HK-2 (cell line): Measurements from ENCODE around the gene SLC6A15.

Experiments used
- DNase-seq: peaks from one replicate; pipeline ENCODE4 v3.0.0-alpha.2; 2018; ENCODE audit not compliant: unreplicated experiment

SLC6A15 gene

DNA sequence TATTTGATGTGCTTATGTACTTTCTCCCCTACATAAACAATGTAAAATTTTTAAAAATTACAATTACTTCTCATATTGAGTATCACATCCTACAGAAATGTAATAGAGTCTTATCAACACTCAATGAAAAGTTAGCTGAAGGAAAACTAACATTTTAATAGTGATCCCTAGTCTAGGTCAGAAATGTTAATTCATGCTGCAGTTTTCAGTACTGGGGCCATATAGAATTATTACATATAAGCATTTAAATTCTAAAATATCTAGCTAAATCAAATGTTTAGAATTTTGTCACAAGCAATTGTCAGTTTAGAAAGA is 37.8 kb downstream of the SLC6A15 start:
- no peak for DNase-seq

GRCh38 chr12:84874125-84874824 is 38.3 kb downstream of the SLC6A15 start:
- no peak for DNase-seq

GRCh38 chr12:84862186-84862585 is 50.4 kb downstream of the SLC6A15 start:
- DNase-seq: no peak

DNA sequence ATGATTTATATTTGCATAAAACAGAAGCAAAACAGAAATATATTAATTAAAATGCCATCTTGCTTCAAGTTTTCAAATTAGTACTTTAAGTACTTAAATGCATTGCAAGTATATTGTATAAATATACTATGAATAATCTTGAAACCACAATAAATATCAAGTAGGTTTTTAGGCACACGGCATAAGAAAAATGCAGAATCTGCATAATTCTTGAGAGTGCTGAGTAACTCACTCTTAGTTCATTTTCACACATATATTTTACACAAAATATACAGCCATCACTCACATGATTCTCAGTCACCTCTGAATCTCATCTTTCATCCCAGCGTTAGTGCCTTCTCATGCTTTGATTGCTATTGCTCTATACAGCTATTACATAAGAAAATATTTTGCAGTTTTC is 51.9 kb downstream of the SLC6A15 start:
- no peak for DNase-seq

DNA sequence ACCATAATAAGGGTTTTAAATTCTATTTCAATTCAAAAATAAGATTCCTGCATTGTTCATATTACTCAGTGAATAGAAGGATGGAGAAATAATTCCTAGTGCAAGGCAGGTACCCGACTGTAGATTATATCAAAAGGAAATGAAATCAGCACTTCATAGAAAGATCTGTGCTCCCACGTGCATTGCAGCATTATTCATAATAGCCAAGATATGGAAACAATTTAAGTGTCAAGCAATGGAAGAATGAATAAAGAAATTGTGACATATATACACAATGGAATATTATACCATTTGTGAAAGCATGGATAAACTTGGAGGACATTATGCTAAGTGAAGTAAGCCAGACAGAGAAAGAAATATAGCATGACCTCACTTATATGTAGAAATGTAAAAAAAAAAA is 53.8 kb downstream of the SLC6A15 start:
- DNase-seq: no peak

GRCh38 chr12:84857525-84858208 is 54.9 kb downstream of the SLC6A15 start:
- DNase-seq: no peak

DNA sequence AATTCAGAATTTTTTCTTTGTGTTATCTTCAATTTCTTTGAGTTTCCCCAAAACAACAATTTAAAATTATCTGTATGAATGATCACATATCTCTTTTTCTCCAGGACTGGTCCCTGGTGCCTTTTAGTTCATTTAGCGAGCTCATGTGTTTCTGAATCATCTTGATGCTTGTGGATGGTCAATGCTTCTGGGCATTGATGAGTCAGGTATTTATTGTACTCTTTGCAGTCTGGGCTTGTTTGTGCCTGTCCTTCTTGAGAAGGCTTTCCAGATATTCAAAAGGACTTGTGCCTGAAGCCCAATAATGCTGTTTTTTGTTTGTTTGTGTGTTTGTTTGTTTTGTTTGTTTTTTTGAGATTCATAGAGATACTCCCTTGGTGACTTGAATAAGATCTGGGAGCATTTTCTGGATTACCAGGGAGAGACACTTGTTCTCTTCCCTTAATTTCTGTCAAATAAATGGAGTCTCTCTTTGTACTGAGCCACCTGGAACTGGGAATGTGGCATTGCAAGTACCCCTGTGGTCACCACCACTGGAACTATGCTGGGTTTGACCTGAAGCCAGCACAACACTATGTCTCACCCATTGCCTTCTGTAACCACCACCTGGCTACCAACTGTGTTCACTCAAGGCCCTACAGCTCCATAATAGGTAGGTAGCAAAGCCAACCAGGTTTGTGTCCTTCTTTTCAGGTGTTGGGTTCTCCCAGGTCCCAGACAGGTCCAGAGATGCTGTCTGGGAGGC is 56.3 kb downstream of the SLC6A15 start:
- no peak for DNase-seq

DNA sequence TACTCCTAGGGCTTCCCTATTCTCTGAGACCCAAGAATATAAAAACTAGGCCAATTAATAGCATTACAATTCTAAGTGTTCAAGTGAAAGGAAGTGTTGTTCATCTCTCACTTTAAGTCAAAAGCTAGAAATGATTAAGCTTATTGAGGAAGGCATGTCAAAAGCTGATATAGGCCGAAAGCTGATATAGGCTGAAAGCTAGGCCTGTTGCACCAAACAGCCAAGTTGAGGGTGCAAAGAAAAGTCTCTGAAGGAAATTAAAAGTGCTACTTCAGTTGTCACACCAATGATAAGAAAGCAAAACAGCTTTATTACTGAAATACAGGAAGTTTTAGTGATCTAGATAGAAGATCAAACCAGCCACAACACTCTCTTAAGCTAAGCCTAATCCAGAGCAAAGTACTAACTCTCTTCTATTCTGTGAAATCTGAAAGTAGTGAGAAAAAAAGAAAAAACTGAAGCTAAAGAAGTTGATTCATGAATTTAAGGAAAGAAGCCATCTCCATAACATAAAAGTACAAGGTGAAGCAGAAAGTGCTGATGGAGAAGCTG is 68.9 kb downstream of the SLC6A15 start:
- no peak for DNase-seq

- DNase-seq: no peak
Observed at GRCh38 chr12:84842406-84843013, 70.1 kb downstream of the SLC6A15 start.

GRCh38 chr12:84841591-84841990 is 71.0 kb downstream of the SLC6A15 start:
- no peak for DNase-seq

DNA sequence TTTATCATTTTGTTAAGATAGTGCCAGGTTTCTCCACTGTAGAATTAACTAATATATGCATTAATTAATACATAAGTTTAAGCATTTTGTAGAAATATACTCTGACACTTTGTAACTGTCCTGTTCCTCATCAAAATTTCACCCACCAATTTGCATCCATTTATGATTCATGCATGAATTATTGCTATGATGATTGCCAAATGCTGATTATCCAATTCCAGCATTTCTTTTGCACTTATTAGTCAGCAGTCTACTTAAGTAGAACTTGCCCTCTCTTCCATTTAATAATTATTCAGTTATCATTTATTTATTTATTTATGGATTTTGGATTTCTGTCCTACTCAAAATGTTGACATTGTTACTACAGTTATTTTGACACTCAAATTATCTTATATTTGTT is 72.2 kb downstream of the SLC6A15 start:
- DNase-seq: no peak

DNA sequence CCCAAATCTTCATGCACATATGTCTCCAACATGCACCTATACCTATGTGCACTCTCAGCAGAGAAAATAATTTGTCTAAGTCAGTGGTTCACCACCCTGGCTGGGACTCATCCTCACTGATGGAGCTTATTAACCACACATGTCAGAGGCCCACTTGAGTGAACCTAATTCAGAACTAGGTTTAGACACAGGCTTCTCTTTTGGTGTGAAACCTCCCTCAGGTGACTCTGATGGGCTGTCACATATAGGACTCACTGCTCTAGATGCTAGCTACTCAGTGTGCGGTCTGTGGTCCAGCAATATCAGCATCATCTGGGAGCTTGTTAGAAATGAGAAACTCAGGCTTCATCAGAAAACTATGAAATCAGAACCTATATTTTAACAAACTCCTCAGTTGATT is 85.7 kb downstream of the SLC6A15 start:
- DNase-seq: no peak

GRCh38 chr12:84825149-84825548 is 87.5 kb downstream of the SLC6A15 start:
- DNase-seq: no peak

DNA sequence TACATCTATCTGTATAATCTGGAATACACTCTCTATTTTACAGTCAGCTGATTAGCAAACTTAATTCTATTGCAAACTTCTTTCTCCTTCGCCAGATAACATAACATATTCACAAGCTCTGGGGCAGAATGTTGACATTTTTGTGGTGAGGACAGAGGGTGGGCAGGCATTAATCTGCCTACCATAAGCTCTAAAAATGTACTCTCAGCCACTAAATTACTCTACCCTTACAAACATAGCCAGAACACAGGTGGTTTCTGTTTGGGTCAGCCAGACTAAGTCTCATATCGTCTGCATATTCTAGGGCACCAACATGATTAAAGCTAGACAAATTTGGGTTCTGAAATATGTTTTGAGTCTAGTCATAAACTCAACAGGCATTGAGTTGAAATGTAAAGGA is 90.1 kb downstream of the SLC6A15 start:
- no peak for DNase-seq

DNA sequence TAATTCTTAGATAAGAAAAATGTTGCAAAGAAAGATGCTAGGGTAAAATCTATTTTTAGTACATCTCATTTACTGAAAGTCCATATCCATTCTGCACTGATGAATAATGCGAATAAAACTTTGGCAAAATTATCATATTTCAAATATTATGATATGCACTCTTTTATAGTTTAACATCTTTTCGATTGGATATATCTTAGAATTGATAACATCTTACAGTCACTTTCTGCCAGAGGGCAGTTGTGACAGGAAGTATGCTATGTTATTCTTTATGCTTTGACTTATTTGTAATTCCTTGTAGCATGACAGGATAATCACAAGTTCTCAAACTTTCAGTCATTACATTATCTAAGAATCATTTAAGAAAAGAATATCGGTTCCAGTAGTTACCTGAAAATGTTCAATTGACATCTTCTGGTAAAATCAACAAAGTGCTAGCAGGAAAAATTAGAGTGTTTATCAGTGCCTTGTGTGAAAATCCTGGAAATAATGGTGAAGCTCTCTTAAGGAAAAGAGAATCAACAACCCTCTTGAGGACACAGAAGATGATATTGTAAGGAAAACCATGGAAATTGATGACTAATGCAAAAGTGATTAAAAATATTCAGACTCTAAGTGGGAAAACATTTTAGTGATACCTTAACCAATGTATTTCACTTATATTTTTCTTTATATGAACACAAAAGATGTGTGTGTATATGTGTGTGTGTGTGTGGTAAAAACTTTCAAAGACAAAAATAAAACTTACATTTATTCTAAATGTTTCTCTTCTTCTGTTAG is 95.5 kb downstream of the SLC6A15 start:
- DNase-seq: no peak

GRCh38 chr12:84814664-84815245 is 97.8 kb downstream of the SLC6A15 start:
- DNase-seq: no peak

GRCh38 chr12:84813780-84814663 is 98.6 kb downstream of the SLC6A15 start:
- no peak for DNase-seq

- DNase-seq: no peak
Observed at GRCh38 chr12:84811291-84811690, 101.3 kb downstream of the SLC6A15 start.

DNA sequence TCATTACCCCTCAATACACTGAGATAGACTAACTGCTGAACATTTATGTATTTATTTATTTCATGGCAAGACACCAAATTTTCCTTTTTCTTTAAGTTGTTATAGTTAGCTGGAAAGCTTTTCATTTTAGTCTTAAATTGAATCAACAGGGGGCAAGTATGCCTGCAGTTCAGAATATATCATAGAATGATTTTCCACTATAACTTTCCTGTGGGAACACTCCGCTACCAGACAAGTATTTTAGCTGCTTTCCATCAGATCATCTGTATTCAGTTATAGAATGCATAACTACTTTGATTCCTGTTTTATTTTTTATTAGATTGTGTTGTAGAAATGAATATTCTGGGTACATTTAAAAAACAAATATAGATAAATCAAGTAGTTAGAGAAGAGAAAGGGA is 102.0 kb downstream of the SLC6A15 start:
- no peak for DNase-seq
